Measurements from ENCODE around the gene CYP26A1.

- no peak for TF ChIP-seq CTCF (conservative IDR thresholded peaks at IDR 0.05; ENCODE audit: low read depth, low read length)
- TF ChIP-seq EZH2 (IDR thresholded peaks at IDR 0.05; ENCODE audit: borderline replicate concordance, low read depth, low read length, poor library complexity, severe bottlenecking): no peak
These were observed 47.6 kb upstream of the CYP26A1 start for GRCh38 chr10:93026072-93026471.
